OCI-LY7 (cell line): ENCODE data around the gene RAMAC.

ENCODE experiments used
- CTCF ChIP-seq: fragments of 200-600 bp; sonication (generic); conservative IDR thresholded peaks from 2 replicates; pipeline ENCODE4 v1.5.1; 2014; ENCODE audit warnings: mild to moderate bottlenecking, antibody characterized with exemption, low read length, moderate library complexity, mixed read lengths
- EZH2phosphoT487 ChIP-seq: fragments of 200-600 bp; sonication (generic); IDR thresholded peaks from 2 replicates; pipeline ENCODE4 v1.6.1; 2018; ENCODE audit warnings: low read depth, borderline replicate concordance, mild to moderate bottlenecking, mixed run types, antibody characterized with exemption, low read length, moderate library complexity, mixed read lengths

- TF ChIP-seq EZH2phosphoT487 (no peak), CTCF (no peak)
Measured at GRCh38 chr15:82978438-82978837, 7.6 kb upstream of the RAMAC start.
